HG03521 (cell line): ENCODE data around the gene ARAF.

Experiments
- ATAC-seq: cut with Tn5 transposase; IDR thresholded peaks from one replicate; pipeline ENCODE4 v1.9.1; 2021; ENCODE audit warnings: mild to moderate bottlenecking, moderate library complexity; ENCODE audit not compliant: unreplicated experiment

The ARAF gene

DNA sequence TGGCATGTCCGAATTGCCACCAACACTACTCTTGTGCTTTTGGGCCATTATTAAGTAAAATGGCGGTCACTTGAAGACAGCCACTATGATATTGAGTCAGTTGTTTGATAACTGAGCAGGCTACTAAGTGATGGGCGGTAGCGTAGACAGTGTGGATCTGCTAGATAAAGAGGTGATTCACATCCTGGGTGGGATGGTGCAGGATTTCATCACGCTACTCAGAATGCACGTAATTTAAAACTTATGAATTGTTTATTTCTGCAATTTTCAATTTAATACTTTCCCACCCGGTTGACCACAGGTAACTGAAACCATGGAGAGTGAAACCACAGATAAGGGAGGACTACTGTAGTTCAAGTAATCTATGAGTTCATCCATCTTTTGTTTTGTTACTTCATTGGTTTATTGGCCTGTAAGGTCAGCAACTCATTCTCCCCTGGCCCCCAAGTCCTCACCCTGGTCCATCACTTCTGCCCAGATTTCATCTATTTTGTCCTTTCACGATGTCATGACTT is 2.9 kb downstream of the ARAF start:
- ATAC-seq = no peak

GRCh38 chrX:47564438-47565085 is 3.6 kb downstream of the ARAF start:
- no peak for ATAC-seq

GRCh38 chrX:47566841-47567240 is 5.8 kb downstream of the ARAF start:
- ATAC-seq = no peak

DNA sequence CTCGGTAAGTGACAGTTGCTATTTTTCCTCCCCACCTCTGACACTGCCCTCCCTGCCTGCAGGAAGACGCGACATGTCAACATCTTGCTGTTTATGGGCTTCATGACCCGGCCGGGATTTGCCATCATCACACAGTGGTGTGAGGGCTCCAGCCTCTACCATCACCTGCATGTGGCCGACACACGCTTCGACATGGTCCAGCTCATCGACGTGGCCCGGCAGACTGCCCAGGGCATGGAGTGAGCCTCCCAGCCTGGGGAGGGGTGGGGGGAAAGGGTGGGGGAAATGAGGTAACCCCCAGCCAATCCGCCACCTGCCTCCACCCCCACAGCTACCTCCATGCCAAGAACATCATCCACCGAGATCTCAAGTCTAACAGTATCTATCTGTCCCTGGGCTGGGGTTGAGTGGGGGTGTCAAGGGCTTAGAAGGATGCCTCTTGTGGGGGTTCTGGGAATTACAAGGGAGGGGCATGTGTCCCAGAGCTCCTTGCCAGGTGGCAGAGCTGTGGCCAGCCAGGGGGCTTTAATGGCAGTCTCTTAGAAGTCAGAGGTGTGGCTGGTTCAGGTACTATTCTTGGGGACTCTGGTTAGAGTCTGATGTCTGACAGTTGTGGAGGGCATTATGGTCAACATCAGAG is 7.8 kb downstream of the ARAF start:
- no peak for ATAC-seq

DNA sequence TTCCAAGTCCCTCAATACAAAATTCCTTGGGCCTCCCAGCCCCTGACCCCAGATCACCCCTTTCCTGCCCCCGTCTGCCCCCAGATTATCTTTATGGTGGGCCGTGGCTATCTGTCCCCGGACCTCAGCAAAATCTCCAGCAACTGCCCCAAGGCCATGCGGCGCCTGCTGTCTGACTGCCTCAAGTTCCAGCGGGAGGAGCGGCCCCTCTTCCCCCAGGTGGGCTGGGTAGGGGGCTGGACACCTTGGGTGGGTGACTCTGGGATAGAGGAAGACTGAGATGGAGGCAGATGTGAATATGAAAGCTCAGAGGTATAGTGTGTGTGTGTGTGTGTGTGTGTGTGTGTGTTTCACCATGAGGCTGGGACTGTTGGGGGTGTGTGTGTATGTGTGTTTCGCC is 9.8 kb downstream of the ARAF start:
- no peak for ATAC-seq

GRCh38 chrX:47571215-47571614 is 10.2 kb downstream of the ARAF start:
- ATAC-seq = no peak

- ATAC-seq = no peak
Observed at GRCh38 chrX:47571896-47572295, 10.9 kb downstream of the ARAF start.

DNA sequence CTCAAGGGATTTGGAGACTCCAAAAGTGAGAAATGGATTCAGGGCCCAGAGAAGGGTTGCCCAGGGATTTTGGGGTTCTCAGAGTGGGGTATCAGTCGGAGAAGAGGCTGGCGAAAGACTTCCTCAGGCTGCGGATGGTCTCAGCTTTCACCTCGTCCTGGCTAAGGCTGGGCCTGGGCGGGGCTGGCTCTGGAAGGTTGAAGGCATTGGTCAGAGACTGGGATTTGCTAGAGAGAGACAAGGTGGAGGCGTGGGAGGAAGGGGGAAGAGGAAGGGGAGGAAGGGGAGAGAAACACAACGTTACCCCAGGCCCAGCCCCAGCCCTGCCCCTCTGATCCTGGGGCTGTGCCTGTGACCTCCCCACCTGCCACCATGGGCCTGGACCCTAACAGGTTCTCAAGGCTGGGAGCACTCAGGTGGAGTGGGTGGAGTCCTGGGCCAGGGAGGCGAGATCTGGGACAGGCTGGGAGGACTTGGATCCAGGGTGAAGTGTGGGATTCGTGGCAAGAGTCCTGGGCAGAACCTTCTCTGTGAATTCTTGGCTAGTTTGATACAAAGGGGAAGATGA is 11.9 kb downstream of the ARAF start:
- no peak for ATAC-seq

GRCh38 chrX:47573341-47574075 is 12.5 kb downstream of the ARAF start:
- no peak for ATAC-seq

DNA sequence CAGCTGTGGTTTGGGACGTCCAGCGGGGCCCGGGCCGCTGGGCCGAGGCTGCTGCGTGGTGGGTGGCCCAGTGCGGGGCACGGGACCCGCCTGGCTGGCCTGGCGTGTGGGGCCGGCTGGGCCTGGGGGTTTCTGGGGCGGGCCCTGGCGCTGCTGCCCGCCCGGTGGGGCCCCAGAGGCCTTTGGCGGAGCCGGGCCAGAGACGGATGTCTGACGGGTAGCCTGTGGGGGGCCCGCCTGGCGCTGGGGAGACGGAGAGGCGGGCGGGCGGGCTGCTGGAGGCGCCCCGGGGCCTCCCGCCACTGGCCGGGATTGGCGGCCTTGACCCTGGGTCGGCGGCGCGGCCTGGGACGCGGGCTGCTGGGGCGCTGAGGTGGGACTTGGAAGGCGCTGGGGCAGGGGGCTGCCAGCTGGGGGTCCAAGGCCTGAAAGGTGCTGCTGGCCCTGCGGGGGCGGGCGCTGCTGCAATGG is 13.1 kb downstream of the ARAF start:
- ATAC-seq = no peak

- ATAC-seq = no peak
Observed at GRCh38 chrX:47574547-47575301, 13.7 kb downstream of the ARAF start.

DNA sequence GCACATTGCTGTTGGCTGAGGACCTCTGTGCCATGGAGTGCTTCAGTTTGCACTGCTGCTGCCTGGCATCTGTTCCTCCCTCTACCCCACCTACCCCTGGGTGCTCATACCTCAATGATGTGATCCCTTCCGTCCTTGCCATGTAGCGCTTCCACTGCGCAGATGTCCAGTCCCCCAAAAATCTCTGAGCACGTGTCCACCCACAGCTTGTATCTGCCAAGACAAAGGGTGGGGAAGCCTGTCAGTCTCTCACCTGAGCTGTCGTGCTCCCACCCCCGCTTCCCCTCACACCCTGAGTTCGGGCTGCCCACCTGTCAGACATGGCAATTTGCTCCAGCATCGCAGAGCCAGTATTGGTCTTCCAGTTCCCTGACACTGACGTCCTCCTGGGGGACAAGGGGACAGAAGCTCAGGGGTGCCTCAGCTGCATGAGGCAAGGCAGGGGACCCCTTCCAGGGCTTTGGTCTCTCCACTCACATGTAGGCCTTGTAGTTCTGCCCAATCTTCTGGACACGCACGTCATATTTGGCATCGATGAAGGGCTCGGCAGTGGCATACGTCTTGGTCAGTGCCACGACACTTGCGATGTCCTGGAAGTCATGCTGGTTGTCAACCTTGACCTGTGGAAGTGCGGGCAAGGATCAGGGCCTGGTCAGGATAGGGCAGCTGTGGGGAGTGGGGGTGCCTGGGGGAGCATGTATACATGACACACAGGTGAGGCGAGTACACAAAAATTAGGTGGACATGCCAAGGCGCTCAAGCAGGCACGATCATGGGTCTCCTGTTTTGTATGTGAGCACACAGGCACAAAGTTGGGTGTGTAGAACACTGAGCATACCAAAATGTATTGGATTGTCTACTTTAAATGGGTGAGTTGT is 15.3 kb downstream of the ARAF start:
- ATAC-seq = no peak

DNA sequence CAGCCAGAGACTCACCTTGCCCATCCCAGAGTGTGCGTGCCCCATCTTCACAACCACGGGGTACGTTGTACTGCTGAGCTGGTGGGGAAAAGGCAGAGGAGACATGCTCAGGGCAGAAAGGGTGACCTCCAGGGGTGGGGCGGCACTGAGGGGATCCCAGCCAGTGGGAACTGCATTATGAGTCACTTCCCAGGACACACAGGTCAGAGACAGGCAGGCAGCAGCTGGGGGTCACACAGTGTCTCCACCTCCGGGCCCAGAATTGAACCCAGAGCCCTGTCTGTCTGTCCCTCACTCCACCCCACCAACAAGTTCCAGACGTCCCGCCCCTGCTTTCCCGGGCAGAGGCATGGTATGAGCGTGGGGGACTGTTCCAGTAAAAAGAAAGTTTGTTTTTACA is 16.4 kb downstream of the ARAF start:
- ATAC-seq = no peak

- no peak for ATAC-seq
Observed at GRCh38 chrX:47577901-47578300, 16.9 kb downstream of the ARAF start.

GRCh38 chrX:47578692-47579091 is 17.7 kb downstream of the ARAF start:
- no peak for ATAC-seq

- no peak for ATAC-seq
Observed at GRCh38 chrX:47579537-47579936, 18.5 kb downstream of the ARAF start.

- ATAC-seq = peak; percentile 72
Observed at GRCh38 chrX:47581731-47582647, 21.0 kb downstream of the ARAF start, which contains the start of gene TIMP1. TIMP1 (plus strand) TSS chrX:47582436; CDS start chrX:47583416, 980 bp downstream.

DNA sequence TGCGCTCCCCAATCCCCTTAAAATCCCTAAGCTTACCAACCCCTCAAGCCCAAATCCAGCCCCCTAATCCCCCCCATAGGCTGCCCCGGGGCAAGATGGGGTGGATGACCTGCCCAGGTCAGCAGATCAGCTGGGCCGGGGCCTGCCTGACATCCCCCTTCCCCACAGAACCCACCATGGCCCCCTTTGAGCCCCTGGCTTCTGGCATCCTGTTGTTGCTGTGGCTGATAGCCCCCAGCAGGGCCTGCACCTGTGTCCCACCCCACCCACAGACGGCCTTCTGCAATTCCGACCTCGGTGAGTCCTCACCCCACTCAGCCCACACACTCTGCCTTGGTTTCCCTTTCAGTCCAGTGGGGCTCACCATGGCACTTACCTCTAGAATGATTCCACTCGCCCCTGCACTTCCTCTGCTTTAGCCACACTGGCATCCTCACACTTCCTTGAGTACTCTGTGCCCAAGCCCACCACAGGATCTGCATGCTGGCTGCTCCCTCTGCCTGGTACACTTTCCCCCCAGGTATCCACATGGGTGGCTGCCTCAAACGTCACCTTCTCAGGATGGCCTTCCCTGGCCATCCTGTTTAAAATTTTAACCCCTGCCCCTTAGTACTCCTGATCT is 22.3 kb downstream of the ARAF start:
- ATAC-seq = no peak
